ENCODE results near the gene PHF8.

PHF8 gene

GRCh38 chrX:54044126-54044876 is at the start of gene PHF8:
TSS of gene PHF8 (minus strand) at chrX:54044473. CDS start at chrX:54042728, 1,745 bp downstream.
- peak; percentile 96 for DNase-seq

DNA sequence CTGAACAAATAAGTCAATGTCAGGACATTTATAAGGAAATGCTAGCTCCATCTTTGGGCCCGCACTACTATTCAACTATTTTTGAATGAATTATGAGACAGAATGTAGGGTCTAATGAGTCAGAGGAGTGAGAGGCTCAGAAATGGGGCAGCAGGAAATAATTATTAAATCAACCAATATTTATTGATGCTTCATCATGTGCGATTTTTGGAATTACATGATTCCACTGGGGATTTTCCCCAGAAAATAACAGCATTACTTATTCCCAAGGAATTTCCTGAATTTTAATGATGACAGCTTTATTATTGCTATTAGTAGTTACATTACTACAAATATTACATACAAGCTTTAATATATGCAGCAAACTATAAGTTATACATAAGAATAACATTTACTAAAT is 49.3 kb upstream of the PHF8 start:
- DNase-seq, result no peak

GRCh38 chrX:54093159-54093558 is 48.9 kb upstream of the PHF8 start:
- no peak for DNase-seq

DNA sequence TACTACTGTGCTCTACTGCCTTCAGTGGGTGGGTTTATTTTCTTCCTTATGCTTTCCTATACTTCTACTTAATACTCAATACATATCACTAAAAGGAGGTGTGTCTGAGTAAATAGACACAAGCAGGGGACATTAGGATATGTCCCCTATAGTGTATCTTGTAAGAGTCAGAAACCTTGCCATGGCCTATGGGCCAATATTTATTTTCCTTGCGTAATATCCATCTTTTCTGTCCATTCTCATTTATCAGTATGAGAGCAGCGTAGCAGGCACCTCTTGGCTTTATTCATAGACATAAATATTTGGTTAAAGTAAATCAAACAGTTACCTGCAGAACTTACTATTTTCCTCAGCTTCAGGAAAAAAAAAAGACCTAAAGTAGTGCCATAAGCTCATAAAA is 46.6 kb upstream of the PHF8 start:
- no peak for DNase-seq

GRCh38 chrX:54089191-54089590 is 44.9 kb upstream of the PHF8 start:
- DNase-seq, result no peak

GRCh38 chrX:54087661-54088060 is 43.4 kb upstream of the PHF8 start:
- DNase-seq, result no peak

DNA sequence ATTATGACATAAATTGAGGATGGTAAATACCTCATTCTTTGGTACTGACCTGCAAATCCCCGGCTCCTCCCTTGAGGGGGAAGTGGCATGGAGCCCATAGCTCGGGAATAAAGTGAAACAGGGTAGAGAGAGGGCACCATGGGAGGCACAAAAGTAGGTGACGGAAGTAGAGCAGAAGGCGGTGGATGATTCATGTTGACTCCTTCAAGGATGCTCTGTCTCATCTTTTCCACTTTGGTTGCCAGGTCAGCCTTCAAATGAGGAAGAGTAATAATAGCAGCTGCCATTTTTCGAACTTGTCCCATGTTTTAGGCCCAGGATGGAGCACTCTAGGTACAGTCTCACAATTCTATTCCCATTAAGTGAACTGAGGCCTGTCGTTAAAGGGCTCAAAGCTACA is 41.4 kb upstream of the PHF8 start:
- no peak for DNase-seq

GRCh38 chrX:54076903-54077302 is 32.6 kb upstream of the PHF8 start:
- DNase-seq, result no peak

GRCh38 chrX:54074826-54075225 is 30.6 kb upstream of the PHF8 start:
- DNase-seq, result no peak

- no peak for DNase-seq
Measured at GRCh38 chrX:54067766-54068165, 23.5 kb upstream of the PHF8 start.

- DNase-seq, result no peak
Measured at GRCh38 chrX:54066841-54067240, 22.6 kb upstream of the PHF8 start.

DNA sequence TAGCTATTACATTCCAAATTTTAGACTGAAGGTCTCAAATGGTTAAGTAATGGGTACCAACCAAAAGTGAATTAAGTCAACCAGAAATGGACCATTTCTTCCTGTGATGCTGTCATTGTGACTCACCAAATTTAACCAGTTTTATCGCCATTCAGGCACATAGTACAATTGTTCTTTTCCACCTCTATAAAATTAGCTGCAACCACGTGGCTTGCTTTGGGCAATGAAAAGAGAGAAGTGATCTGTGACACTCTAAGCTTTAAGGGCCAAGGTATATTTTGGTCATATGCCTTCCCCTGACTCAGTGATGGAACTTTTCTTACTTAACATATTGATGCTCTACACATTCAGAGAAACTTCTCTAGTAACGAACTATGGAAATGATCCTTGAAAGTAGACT is 20.3 kb upstream of the PHF8 start:
- DNase-seq, result no peak

DNA sequence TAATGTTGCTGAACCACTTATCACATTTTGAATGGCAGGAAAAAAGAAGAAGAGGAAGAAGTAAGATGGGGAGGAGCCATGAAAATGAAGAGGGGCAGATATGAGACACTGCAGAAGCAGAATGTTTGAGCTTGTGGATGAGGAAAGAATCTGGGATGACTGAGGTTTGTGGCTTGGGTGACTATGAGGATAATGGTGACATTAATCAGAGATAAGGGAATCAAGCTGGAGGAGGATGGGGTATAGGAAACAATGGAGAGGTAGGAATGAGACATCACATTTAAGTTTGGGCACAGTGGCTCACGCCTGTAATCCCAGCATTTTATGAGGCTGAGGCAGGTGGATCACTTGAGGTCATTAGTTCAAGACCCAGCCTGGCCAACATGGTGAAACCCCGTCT is 19.1 kb upstream of the PHF8 start:
- no peak for DNase-seq

DNA sequence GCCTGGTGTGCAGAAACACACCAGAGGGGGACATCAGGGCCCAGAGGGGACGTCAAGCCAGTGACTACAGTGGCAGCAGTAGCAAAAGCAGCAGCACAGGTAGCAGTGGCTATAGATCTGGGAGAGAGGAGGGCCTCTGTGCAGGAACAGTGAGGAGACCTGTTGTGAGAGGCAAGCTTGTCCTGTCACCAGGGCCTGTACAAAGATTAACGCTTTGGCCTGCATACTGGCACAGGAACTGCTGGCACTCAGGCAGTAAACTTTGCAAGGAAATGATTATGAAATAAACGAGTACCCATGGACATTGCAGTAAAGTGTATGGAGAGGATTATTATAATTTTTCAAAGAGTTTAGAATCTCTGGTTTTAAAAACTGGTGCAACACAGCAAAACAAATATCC is 5.5 kb upstream of the PHF8 start:
- DNase-seq, result no peak

DNA sequence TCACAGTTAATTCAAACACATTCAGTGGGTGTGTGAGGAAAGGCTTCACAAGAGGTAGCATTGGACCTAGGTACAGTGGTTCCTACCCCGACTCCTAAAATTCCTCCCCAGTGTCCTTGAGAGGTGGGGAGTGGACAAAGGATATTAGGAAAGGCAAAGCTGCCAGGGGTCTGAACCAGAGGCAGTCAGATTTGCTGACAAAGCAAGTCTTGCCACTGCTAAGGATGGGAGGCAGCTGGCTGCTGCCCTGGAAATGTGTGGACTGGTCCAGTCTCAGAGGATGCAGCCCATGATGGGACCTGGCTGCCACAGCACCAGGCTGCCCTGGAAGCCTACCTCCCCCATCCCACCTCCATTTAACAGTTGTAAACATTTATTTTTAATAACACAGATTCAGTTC is 4.1 kb upstream of the PHF8 start:
- DNase-seq, result no peak

GRCh38 chrX:54045563-54046228 is 1.4 kb upstream of the PHF8 start:
- no peak for DNase-seq

DNA sequence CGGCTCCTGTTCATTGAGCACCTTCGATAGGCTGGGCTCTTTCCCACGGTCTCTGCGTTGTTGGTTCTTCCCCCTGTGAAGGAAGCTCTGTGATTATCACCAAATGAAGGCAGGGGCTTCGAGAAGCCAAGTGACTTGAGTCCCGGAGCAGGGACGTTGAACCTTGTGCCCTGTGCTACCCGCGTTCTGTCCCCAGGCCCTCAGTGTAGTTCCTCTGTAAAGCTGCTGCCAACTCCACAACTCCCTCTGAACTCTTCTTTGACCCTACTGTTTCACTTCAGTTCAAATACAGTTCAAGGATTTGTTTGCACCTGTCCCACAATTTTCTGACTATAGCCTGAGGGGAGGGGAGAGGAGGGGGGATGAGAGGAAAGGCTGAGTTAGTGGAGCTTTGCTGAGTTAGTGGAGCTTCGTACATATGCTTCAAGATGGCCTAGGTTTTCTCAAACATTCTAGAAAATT is 635 bp upstream of the PHF8 start:
- no peak for DNase-seq

GRCh38 chrX:54043541-54044125 is 640 bp downstream of the PHF8 start:
- DNase-seq, result peak; percentile 35

GRCh38 chrX:54043056-54043455 is 1.2 kb downstream of the PHF8 start:
- no peak for DNase-seq

DNA sequence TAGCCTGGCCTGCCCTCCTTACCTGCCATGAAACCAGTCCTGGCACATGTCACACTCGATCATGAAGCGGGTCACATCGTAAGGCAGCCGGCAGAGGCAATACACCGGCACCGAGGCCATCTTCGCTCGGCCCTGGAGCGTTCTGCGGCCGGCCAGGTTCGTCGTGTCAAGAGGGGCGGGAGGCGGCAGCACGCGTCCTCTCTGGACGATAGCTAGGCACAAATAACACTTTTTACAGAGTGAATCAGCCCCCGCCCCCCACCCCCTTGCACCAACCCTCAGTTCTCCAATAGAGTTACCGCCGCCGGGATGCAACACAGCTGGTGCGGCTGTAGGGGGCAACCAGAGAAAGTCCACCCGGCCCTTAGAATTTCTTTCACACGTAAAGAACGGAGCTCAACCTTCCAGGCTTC is 1.7 kb downstream of the PHF8 start:
- peak; percentile 56 for DNase-seq

DNA sequence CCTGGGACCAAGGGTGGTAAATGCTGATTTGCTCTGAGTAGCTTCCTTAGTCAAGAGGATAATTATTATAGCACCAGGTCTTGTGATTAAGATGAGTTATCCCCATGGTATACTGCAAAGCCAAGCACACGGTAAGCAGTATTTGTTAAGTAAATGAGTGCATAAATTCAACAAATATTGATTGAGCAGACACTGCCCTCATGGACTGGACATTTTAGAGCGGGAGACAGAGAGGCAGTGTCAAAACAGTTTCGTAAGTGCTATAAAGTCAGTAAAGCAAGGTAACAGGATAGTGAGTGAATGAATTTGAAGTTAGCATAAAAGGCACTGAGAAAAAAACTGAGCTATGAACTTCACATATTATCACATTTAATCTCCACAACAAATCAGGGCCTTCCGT is 13.9 kb downstream of the PHF8 start:
- DNase-seq, result no peak

- DNase-seq, result no peak
Measured at GRCh38 chrX:54029529-54030143, 14.6 kb downstream of the PHF8 start.

- DNase-seq, result no peak
Measured at GRCh38 chrX:54024350-54024749, 19.9 kb downstream of the PHF8 start.
